HG02623 (cell line): ENCODE measurements around the gene LRRN2.
"Not testable (repeated sequence)": the region's sequence is repeated elsewhere in the genome, so short reads cannot be mapped to it uniquely, and the experiment has no call there.

Source experiments
- ATAC-seq: cut with Tn5 transposase; IDR thresholded peaks from one replicate; pipeline ENCODE4 v1.9.1; 2021; ENCODE audit warnings: moderate library complexity; ENCODE audit not compliant: unreplicated experiment

Gene LRRN2

GRCh38 chr1:204576422-204576821, 109.1 kb downstream of the LRRN2 start:
- no peak for ATAC-seq

- no peak for ATAC-seq
Observed at GRCh38 chr1:204575221-204576190, 110.0 kb downstream of the LRRN2 start.

- no peak for ATAC-seq
Observed at GRCh38 chr1:204574865-204575163, 110.7 kb downstream of the LRRN2 start.

GRCh38 chr1:204574016-204574864, 111.3 kb downstream of the LRRN2 start:
- ATAC-seq, result no peak

- no peak for ATAC-seq
Observed at GRCh38 chr1:204572923-204573922, 112.3 kb downstream of the LRRN2 start.

GRCh38 chr1:204571631-204572030, 113.9 kb downstream of the LRRN2 start:
- no peak for ATAC-seq

GRCh38 chr1:204571128-204571527, 114.4 kb downstream of the LRRN2 start:
- ATAC-seq, result no peak

GRCh38 chr1:204570021-204570420, 115.5 kb downstream of the LRRN2 start:
- not testable (repeated sequence) for ATAC-seq

- ATAC-seq, result no peak
Observed at GRCh38 chr1:204569478-204569877, 116.1 kb downstream of the LRRN2 start.

- no peak for ATAC-seq
Observed at GRCh38 chr1:204568576-204569315, 116.8 kb downstream of the LRRN2 start.
